Right lobe of liver (tissue), 4 donors: ENCODE results near the gene CCDC152.

Source experiments
- CTCF ChIP-seq, 4 donors: fragments of 200-600 bp in 3 of 4; fragments of 450-650 bp in 1 of 4; IDR thresholded peaks; one replicate each; pipeline versions ENCODE4 v1.5.1 to v1.8.0; 2016 to 2022; ENCODE audit warnings: antibody characterized with exemption in 4 of 4, mild to moderate bottlenecking in 2 of 4
- POLR2A ChIP-seq: fragments of 450-650 bp; IDR thresholded peaks from one replicate; pipeline ENCODE4 v1.6.1; 2017; ENCODE audit warnings: antibody characterized with exemption, mild to moderate bottlenecking
- donor health status: DM: no; HTN: no; CAD: no.
- donor health status: DM: no; HTN: no; CAD: no.
- donor health status: DM: no; HTN: yes; CAD: no.

DNA sequence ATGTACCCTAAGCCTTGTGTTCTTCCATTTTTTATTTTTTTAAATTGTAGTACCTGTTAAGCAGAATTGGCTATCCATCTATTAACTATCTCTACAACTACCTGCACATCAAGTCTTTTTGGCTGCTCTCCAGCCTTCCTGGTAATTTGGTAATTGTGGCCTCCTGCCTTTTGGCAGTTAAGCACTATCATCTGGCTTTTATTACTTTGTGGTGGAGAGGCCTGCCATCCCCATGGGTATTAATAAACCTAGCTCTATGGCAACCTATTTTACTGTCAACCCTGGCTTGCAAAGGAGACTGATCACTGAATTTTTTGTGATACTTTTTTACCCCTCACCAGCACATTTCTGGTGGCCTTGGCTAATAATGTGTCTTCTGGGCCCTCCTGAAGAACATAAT is 34.5 kb downstream of the CCDC152 start:
- TF ChIP-seq CTCF (IDR thresholded peaks at IDR 0.05) (no peak), POLR2A (no peak)
